ENCODE measurements around the gene CHRM1. TPM values are rescaled to one million over a fixed set of nuclear protein-coding genes. Genes with fewer than 3 reads are reported as not detected.

CHRM1 gene, protein sequence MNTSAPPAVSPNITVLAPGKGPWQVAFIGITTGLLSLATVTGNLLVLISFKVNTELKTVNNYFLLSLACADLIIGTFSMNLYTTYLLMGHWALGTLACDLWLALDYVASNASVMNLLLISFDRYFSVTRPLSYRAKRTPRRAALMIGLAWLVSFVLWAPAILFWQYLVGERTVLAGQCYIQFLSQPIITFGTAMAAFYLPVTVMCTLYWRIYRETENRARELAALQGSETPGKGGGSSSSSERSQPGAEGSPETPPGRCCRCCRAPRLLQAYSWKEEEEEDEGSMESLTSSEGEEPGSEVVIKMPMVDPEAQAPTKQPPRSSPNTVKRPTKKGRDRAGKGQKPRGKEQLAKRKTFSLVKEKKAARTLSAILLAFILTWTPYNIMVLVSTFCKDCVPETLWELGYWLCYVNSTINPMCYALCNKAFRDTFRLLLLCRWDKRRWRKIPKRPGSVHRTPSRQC
- total RNA-seq (2013): not detected
- polyA plus RNA-seq (not detected), polyA minus RNA-seq (0.14 TPM in 1 of 2 replicates, not detected in the other), total RNA-seq (0 to 0.35 (median 0.03) reads per million in 11 experiments)

- H3K9ac ChIP-seq (ENCODE audit: insufficient read depth, low read length, poor library complexity, severe bottlenecking): no peak within 1 kb of the TSS
- no peak within 1 kb of the TSS for H3K4me3 ChIP-seq (replicated peaks in 1 of 3; ENCODE audit: low read depth in 2 of 3, low read length in 3 of 3)
- H3K36me3 ChIP-seq (replicated peaks in 1 of 2; ENCODE audit: control insufficient read depth in 1 of 2, insufficient read depth in 2 of 2, low read length in 2 of 2): no peaks in the 10 kb centered on the region
- TF ChIP-seq CTCF (IDR thresholded peaks at IDR 0.05): no peak
- peaks cover 20 to 45% of the 10 kb centered on the region in 2 donors for H3K27me3 ChIP-seq (ENCODE audit: control insufficient read depth in 2 of 2, insufficient read depth in 2 of 2, low read length in 2 of 2)
- intact Hi-C loops (cut with micrococcal nuclease): no loop called here
- WGBS (ENCODE audit: insufficient coverage): 70% methylated on average over 5 of the region's 9 CpGs
- H3K36me3 Mint-ChIP-seq: no peaks in the 10 kb centered on the region
- peaks cover 0 to 16% (median 2%) of the 10 kb centered on the region in 7 donors for H3K9me3 Mint-ChIP-seq
- DNase-seq: no peak
- H4K20me1 ChIP-seq (ENCODE audit: insufficient read depth, low read length): no peaks in the 10 kb centered on the region
- H3K4me1 ChIP-seq (ENCODE audit: control insufficient read depth in 1 of 2, insufficient read depth in 2 of 2, low read length in 2 of 2): peaks cover 6 to 12% of the 10 kb centered on the region in 2 donors
- no peak within 1 kb of the TSS for H3K27ac ChIP-seq (ENCODE audit: low read depth in 1 of 2, low read length in 2 of 2)
- H3K27me3 Mint-ChIP-seq (ENCODE audit: low read depth in 3 of 3): peaks cover 54 to 68% (median 62%) of the 10 kb centered on the region in 3 donors
- no peak within 1 kb of the TSS for H2AFZ ChIP-seq (ENCODE audit: insufficient read depth, low read depth, low read length, poor library complexity, severe bottlenecking)
- peaks cover 15% of the 10 kb centered on the region for H3K4me1 Mint-ChIP-seq
- H3K9me3 ChIP-seq (replicated peaks in 1 of 2; ENCODE audit: control insufficient read depth in 1 of 2, insufficient read depth in 1 of 2, low read length in 2 of 2): peaks cover 0 to 9% of the 10 kb centered on the region in 2 donors
- H3K4me2 ChIP-seq (replicated peaks; ENCODE audit: extremely low read depth, low read length, poor library complexity, severe bottlenecking): no peak within 1 kb of the TSS
- H3K27ac Mint-ChIP-seq: no peak within 1 kb of the TSS
- no peaks in the 10 kb centered on the region for H3K79me2 ChIP-seq (ENCODE audit: insufficient read depth, low read length)
- peak within 1 kb of the TSS in 1 of 2 donors; percentile 61 for H3K4me3 Mint-ChIP-seq
Observed at GRCh38 chr11:62921201-62921572, at the start of gene CHRM1. Gene CHRM1, minus strand, starts transcription at chr11:62921363. Its CDS starts 10,263 bp downstream, at chr11:62911100.

DNA sequence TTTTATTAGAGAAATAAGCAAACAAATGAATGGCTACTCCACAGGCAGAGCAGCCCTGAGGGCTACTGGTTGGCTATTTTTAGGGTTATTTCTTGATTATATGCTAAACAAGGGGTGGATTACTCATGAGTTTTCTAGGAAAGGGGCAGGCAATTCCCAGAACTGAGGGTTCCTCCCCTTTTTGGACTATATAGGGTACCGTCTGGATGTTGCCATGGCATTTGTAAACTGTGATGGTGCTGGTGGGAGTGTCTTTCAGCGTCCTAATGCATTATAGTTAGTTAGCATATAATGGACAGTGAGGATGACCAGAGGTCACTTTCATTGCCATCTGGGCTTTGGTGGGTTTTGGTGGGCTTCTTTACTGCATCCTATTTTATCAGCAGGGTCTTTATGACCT is 44.4 kb upstream of the CHRM1 start:
- H3K4me1 Mint-ChIP-seq: no peaks in the 10 kb centered on the region
- peaks cover 0 to 13% (median 3%) of the 10 kb centered on the region in 7 donors for H3K9me3 Mint-ChIP-seq
- Histone ChIP-seq H4K20me1 (ENCODE audit: insufficient read depth, low read length) (no peaks in the 10 kb centered on the region), H3K27ac (ENCODE audit: low read depth in 1 of 2, low read length in 2 of 2) (no peak overlapping the region), H3K9me3 (replicated peaks in 1 of 2; ENCODE audit: control insufficient read depth in 1 of 2, insufficient read depth in 1 of 2, low read length in 2 of 2) (no peaks in the 10 kb centered on the region), H3K4me2 (replicated peaks; ENCODE audit: extremely low read depth, low read length, poor library complexity, severe bottlenecking) (no peak overlapping the region), H3K27me3 (ENCODE audit: control insufficient read depth in 2 of 2, insufficient read depth in 2 of 2, low read length in 2 of 2) (peaks cover 5 to 14% of the 10 kb centered on the region in 2 donors), H3K4me1 (ENCODE audit: control insufficient read depth in 1 of 2, insufficient read depth in 2 of 2, low read length in 2 of 2) (no peaks in the 10 kb centered on the region), H2AFZ (ENCODE audit: insufficient read depth, low read depth, low read length, poor library complexity, severe bottlenecking) (no peak overlapping the region), H3K9ac (ENCODE audit: insufficient read depth, low read length, poor library complexity, severe bottlenecking) (no peak overlapping the region), H3K36me3 (replicated peaks in 1 of 2; ENCODE audit: control insufficient read depth in 1 of 2, insufficient read depth in 2 of 2, low read length in 2 of 2) (no peaks in the 10 kb centered on the region), H3K79me2 (ENCODE audit: insufficient read depth, low read length) (no peaks in the 10 kb centered on the region), H3K4me3 (replicated peaks in 1 of 3; ENCODE audit: low read depth in 2 of 3, low read length in 3 of 3) (no peak overlapping the region)
- no peak overlapping the region for H3K4me3 Mint-ChIP-seq
- no peak for TF ChIP-seq CTCF (IDR thresholded peaks at IDR 0.05)
- intact Hi-C loops (cut with micrococcal nuclease): no loop called here
- peaks cover 6 to 32% (median 16%) of the 10 kb centered on the region in 3 donors for H3K27me3 Mint-ChIP-seq (ENCODE audit: low read depth in 3 of 3)
- no peak for DNase-seq
- 88% methylated on average over 1 of the region's 2 CpGs for WGBS (ENCODE audit: insufficient coverage)
- no peak overlapping the region for H3K27ac Mint-ChIP-seq
- H3K36me3 Mint-ChIP-seq: no peaks in the 10 kb centered on the region

All from CD14-positive monocyte (primary cell).